Vagina (tissue), 2 donors: ENCODE data around the gene SGSM1. TPM values are rescaled to one million over a fixed set of nuclear protein-coding genes. Genes with fewer than 3 reads are reported as not detected.

Experiments used
- DNase-seq, 2 donors: peaks; one replicate each; pipeline ENCODE4 v3.0.0-alpha.2; 2017; ENCODE audit errors: extremely low spot score in 2 of 2
- H3K27ac ChIP-seq: fragments of 200-600 bp; sonication (generic); one replicate; pipeline ENCODE4 v1.5.1; 2019
- H3K27me3 ChIP-seq: fragments of 200-600 bp; sonication (generic); one replicate; pipeline ENCODE4 v1.5.1; 2019
- H3K36me3 ChIP-seq, 2 donors: fragments of 200-600 bp; sonication (generic); one replicate each; pipeline ENCODE4 v1.5.1; 2017 to 2019
- H3K4me1 ChIP-seq: fragments of 200-600 bp; sonication (generic); one replicate; pipeline ENCODE4 v1.5.1; 2019
- H3K4me3 ChIP-seq, 2 donors: fragments of 200-600 bp; sonication (generic); 1 replicate in 1 of 2; 2 replicates in 1 of 2; pipeline ENCODE4 v1.5.1; 2016 to 2019
- H3K9me3 ChIP-seq: fragments of 200-600 bp; sonication (generic); one replicate; pipeline ENCODE4 v1.5.1; 2019
- CTCF ChIP-seq, 3 experiments: fragments of 450-650 bp in 2 of 3; fragments of 200-600 bp in 1 of 3; sonication (generic) in 1 of 3; IDR thresholded peaks; one replicate each; pipeline ENCODE4 v1.5.1; 2017 to 2019; ENCODE audit warnings: antibody characterized with exemption in 3 of 3, mild to moderate bottlenecking in 2 of 3, moderate library complexity in 2 of 3
- POLR2A ChIP-seq, 2 donors: fragments of 450-650 bp; IDR thresholded peaks; one replicate each; pipeline ENCODE4 v1.6.1; 2017; ENCODE audit warnings: antibody characterized with exemption in 2 of 2, mild to moderate bottlenecking in 2 of 2, moderate library complexity in 2 of 2
- POLR2AphosphoS5 ChIP-seq, 2 donors: sonication (generic); formaldehyde crosslinking; IDR thresholded peaks; one replicate each; pipeline ENCODE4 v1.9.0; 2017; ENCODE audit warnings: antibody characterized with exemption in 2 of 2, mild to moderate bottlenecking in 2 of 2, low read depth in 1 of 2; ENCODE audit not compliant: insufficient read depth in 1 of 2
- intact Hi-C: fragments of 100-400 bp; cut with DNase I; formaldehyde crosslinking; loops from one replicate; pipeline ENCODE4 v1.15.1; 2023
- total RNA-seq: library from RNA; depleted of rRNA; stranded (reverse); fragments of >200 nt; gene quantifications from one replicate; pipeline ENCODE4 v1.2.3, GENCODE V29; 2016

Gene SGSM1
- total RNA-seq, 1 donor from 2014 or later = 2.9 TPM

- intact Hi-C loops = no loop called here
- no peak for DNase-seq
- no peak overlapping the region for H3K27ac ChIP-seq
These were observed 16.5 kb upstream of the SGSM1 start for GRCh38 chr22:24789516-24789915.

GRCh38 chr22:24791362-24791761 is 14.6 kb upstream of the SGSM1 start:
- no peaks in the 10 kb centered on the region for H3K4me1 ChIP-seq
- no peak overlapping the region for H3K4me3 ChIP-seq
- no peak for DNase-seq
- H3K27ac ChIP-seq = no peak overlapping the region
- TF ChIP-seq POLR2A (IDR thresholded peaks at IDR 0.05) = no peak
- TF ChIP-seq POLR2AphosphoS5 (IDR thresholded peaks at IDR 0.05; ENCODE audit: insufficient read depth in 1 of 2, low read depth in 1 of 2) = no peak
- TF ChIP-seq CTCF (IDR thresholded peaks at IDR 0.05) = no peak
- intact Hi-C loops = no loop called here
- H3K9me3 ChIP-seq = no peaks in the 10 kb centered on the region
- no peaks in the 10 kb centered on the region for H3K36me3 ChIP-seq
- H3K27me3 ChIP-seq = no peaks in the 10 kb centered on the region

More at GRCh38 chr22:24789516-24789915, 16.5 kb upstream of the SGSM1 start:
- Histone ChIP-seq H3K36me3 (no peaks in the 10 kb centered on the region), H3K27me3 (no peaks in the 10 kb centered on the region), H3K4me3 (no peak overlapping the region), H3K4me1 (no peaks in the 10 kb centered on the region), H3K9me3 (no peaks in the 10 kb centered on the region)
- TF ChIP-seq POLR2A (IDR thresholded peaks at IDR 0.05) (no peak), CTCF (IDR thresholded peaks at IDR 0.05) (no peak), POLR2AphosphoS5 (IDR thresholded peaks at IDR 0.05; ENCODE audit: insufficient read depth in 1 of 2, low read depth in 1 of 2) (no peak)

GRCh38 chr22:24796056-24796455 is 10.0 kb upstream of the SGSM1 start:
- DNase-seq = no peak
- no peaks in the 10 kb centered on the region for H3K9me3 ChIP-seq
- H3K4me3 ChIP-seq = no peak overlapping the region
- no peaks in the 10 kb centered on the region for H3K27me3 ChIP-seq
- intact Hi-C loops = no loop called here
- H3K27ac ChIP-seq = no peak overlapping the region
- no peaks in the 10 kb centered on the region for H3K4me1 ChIP-seq
- no peaks in the 10 kb centered on the region for H3K36me3 ChIP-seq
- TF ChIP-seq POLR2A (IDR thresholded peaks at IDR 0.05) (no peak), POLR2AphosphoS5 (IDR thresholded peaks at IDR 0.05; ENCODE audit: insufficient read depth in 1 of 2, low read depth in 1 of 2) (no peak)

GRCh38 chr22:24796860-24797259 is 9.2 kb upstream of the SGSM1 start:
- Histone ChIP-seq H3K27ac (no peak overlapping the region), H3K4me1 (no peaks in the 10 kb centered on the region), H3K27me3 (no peaks in the 10 kb centered on the region), H3K36me3 (no peaks in the 10 kb centered on the region), H3K9me3 (no peaks in the 10 kb centered on the region), H3K4me3 (no peak overlapping the region)
- TF ChIP-seq POLR2AphosphoS5 (IDR thresholded peaks at IDR 0.05; ENCODE audit: insufficient read depth in 1 of 2, low read depth in 1 of 2) (no peak), POLR2A (IDR thresholded peaks at IDR 0.05) (no peak), CTCF (IDR thresholded peaks at IDR 0.05) (no peak)
- DNase-seq = no peak
- intact Hi-C loops = no loop called here

GRCh38 chr22:24801901-24802465 is 4.0 kb upstream of the SGSM1 start:
- no peaks in the 10 kb centered on the region for H3K27me3 ChIP-seq
- intact Hi-C loops = no loop called here
- TF ChIP-seq CTCF (IDR thresholded peaks at IDR 0.05) (no peak), POLR2A (IDR thresholded peaks at IDR 0.05) (no peak), POLR2AphosphoS5 (IDR thresholded peaks at IDR 0.05; ENCODE audit: insufficient read depth in 1 of 2, low read depth in 1 of 2) (no peak)

More at GRCh38 chr22:24801901-24802465, 4.0 kb upstream of the SGSM1 start:
- Histone ChIP-seq H3K4me3 (no peak overlapping the region), H3K4me1 (peaks cover 8% of the 10 kb centered on the region), H3K9me3 (no peaks in the 10 kb centered on the region), H3K36me3 (no peaks in the 10 kb centered on the region), H3K27ac (no peak overlapping the region)
- DNase-seq = no peak
